GM12878 (cell line): Measurements from ENCODE around the gene MYNN. TPM values are rescaled to one million over a fixed set of nuclear protein-coding genes. Genes with fewer than 3 reads are reported as not detected.

Source experiments
- polyA plus RNA-seq, 11 experiments: library from polyadenylated mRNA; depleted of rRNA in 4 of 11; unstranded in 6 of 11; stranded (reverse) in 5 of 11; fragments of >200 nt; fragmentation: Nextera tagmentation in 4 of 11; fragmentation: Illumina TruSeq in 1 of 11; extraction: Ambion mirVana in 4 of 11; extraction: Trizol in 1 of 11; gene quantifications; 1 replicate in 1 of 11; 2 replicates in 10 of 11; pipeline versions ENCODE4 v1.2.1 to v1.2.3, GENCODE V29; 2011 to 2016; ENCODE audit warnings: inconsistent platforms in 2 of 11, missing spikeins in 2 of 11, low read depth in 1 of 11
- total RNA-seq, 4 experiments: library from RNA; depleted of rRNA in 3 of 4; stranded (reverse); fragments of >200 nt in 3 of 4; fragmentation: Illumina TruSeq in 1 of 4; extraction: Trizol in 1 of 4; gene quantifications; 2 replicates each; pipeline versions ENCODE4 v1.2.1 to v1.2.3, GENCODE V29; 2013 to 2021

The MYNN gene
- total and polyA plus RNA-seq, 10 of the 15 experiments (the other 5 are each of a cell fraction or from before 2014, with no cell fraction given): 8.8 to 20.5 (median 15.8) TPM

Other genes with a start within 250 kb of the MYNN start
Only the 7 nearest of the 8 such genes appear.
- gene MECOM, start 109.7 kb upstream of the MYNN start, total RNA-seq (2014; rRNA removed): not detected in 2 replicates
- gene MECOM, start 109.7 kb upstream of the MYNN start, total RNA-seq (2014; rRNA removed; fragmentation: Illumina TruSeq; extraction: Trizol): not detected in 2 replicates
- gene MECOM, start 109.7 kb upstream of the MYNN start, total RNA-seq (2021): 0.03 and 0.13 TPM in 2 replicates
- gene MECOM, start 109.7 kb upstream of the MYNN start, polyA plus RNA-seq (2011; rRNA removed): not detected in 2 replicates
- gene MECOM, start 109.7 kb upstream of the MYNN start, polyA plus RNA-seq (2014; fragmentation: Illumina TruSeq; extraction: Trizol): not detected in 2 replicates
- gene MECOM, start 109.7 kb upstream of the MYNN start, polyA plus RNA-seq (2014; fragmentation: Nextera tagmentation; extraction: Ambion mirVana): not detected
- gene MECOM, start 109.7 kb upstream of the MYNN start, polyA plus RNA-seq (2014; rRNA removed): not detected in 2 replicates
- not detected for gene MECOM, start 109.7 kb upstream of the MYNN start, polyA plus RNA-seq (2016; fragmentation: Nextera tagmentation; extraction: Ambion mirVana)
- gene TERC, start 8.3 kb upstream of the MYNN start, total RNA-seq (2014; rRNA removed): 119 and 125 TPM in 2 replicates
- 15.0 and 18.3 TPM in 2 replicates for gene TERC, start 8.3 kb upstream of the MYNN start, total RNA-seq (2014; rRNA removed; fragmentation: Illumina TruSeq; extraction: Trizol)
- 11.1 and 13.7 TPM in 2 replicates for gene TERC, start 8.3 kb upstream of the MYNN start, total RNA-seq (2021)
- 0.43 TPM in 1 of 2 replicates, not detected in the other for gene TERC, start 8.3 kb upstream of the MYNN start, polyA plus RNA-seq (2011; rRNA removed)
- not detected in 2 replicates for gene TERC, start 8.3 kb upstream of the MYNN start, polyA plus RNA-seq (2014; fragmentation: Illumina TruSeq; extraction: Trizol)
- not detected for gene TERC, start 8.3 kb upstream of the MYNN start, polyA plus RNA-seq (2014; fragmentation: Nextera tagmentation; extraction: Ambion mirVana)
- 0.62 TPM in 1 of 2 replicates, not detected in the other for gene TERC, start 8.3 kb upstream of the MYNN start, polyA plus RNA-seq (2014; rRNA removed)
- 1 to 10 TPM in 1 of 2 experiments, under 1 TPM in 1; 0.59 to 1.3 TPM for gene TERC, start 8.3 kb upstream of the MYNN start, polyA plus RNA-seq (2016; fragmentation: Nextera tagmentation; extraction: Ambion mirVana)
- 0.11 TPM in 1 of 2 replicates, not detected in the other for gene ACTRT3, start 3.8 kb upstream of the MYNN start, total RNA-seq (2014; rRNA removed)
- gene ACTRT3, start 3.8 kb upstream of the MYNN start, total RNA-seq (2014; rRNA removed; fragmentation: Illumina TruSeq; extraction: Trizol): 0.09 and 0.14 TPM in 2 replicates
- 0.11 and 0.31 TPM in 2 replicates for gene ACTRT3, start 3.8 kb upstream of the MYNN start, total RNA-seq (2021)
- 0.04 and 0.05 TPM in 2 replicates for gene ACTRT3, start 3.8 kb upstream of the MYNN start, polyA plus RNA-seq (2011; rRNA removed)
- gene ACTRT3, start 3.8 kb upstream of the MYNN start, polyA plus RNA-seq (2014; fragmentation: Illumina TruSeq; extraction: Trizol): 0.09 and 0.14 TPM in 2 replicates
- gene ACTRT3, start 3.8 kb upstream of the MYNN start, polyA plus RNA-seq (2014; fragmentation: Nextera tagmentation; extraction: Ambion mirVana): under 1 TPM in 1 of 2 experiments, not detected in 1; 0.02 TPM
- gene ACTRT3, start 3.8 kb upstream of the MYNN start, polyA plus RNA-seq (2014; rRNA removed): 0.15 and 0.22 TPM in 2 replicates
- gene ACTRT3, start 3.8 kb upstream of the MYNN start, polyA plus RNA-seq (2016; fragmentation: Nextera tagmentation; extraction: Ambion mirVana): under 1 TPM; 0.24 to 0.58 TPM
- 0.06 and 0.22 TPM in 2 replicates for gene LRRIQ4, start 39.5 kb downstream of the MYNN start, total RNA-seq (2014; rRNA removed)
- 0.09 and 0.13 TPM in 2 replicates for gene LRRIQ4, start 39.5 kb downstream of the MYNN start, total RNA-seq (2014; rRNA removed; fragmentation: Illumina TruSeq; extraction: Trizol)
- 0.15 and 0.21 TPM in 2 replicates for gene LRRIQ4, start 39.5 kb downstream of the MYNN start, total RNA-seq (2021)
- gene LRRIQ4, start 39.5 kb downstream of the MYNN start, polyA plus RNA-seq (2011; rRNA removed): 0.04 TPM in 1 of 2 replicates, not detected in the other
- 0.12 TPM in 1 of 2 replicates, not detected in the other for gene LRRIQ4, start 39.5 kb downstream of the MYNN start, polyA plus RNA-seq (2014; fragmentation: Illumina TruSeq; extraction: Trizol)
- gene LRRIQ4, start 39.5 kb downstream of the MYNN start, polyA plus RNA-seq (2014; fragmentation: Nextera tagmentation; extraction: Ambion mirVana): not detected
- gene LRRIQ4, start 39.5 kb downstream of the MYNN start, polyA plus RNA-seq (2014; rRNA removed): 0.14 TPM in 1 of 2 replicates, not detected in the other
- gene LRRIQ4, start 39.5 kb downstream of the MYNN start, polyA plus RNA-seq (2016; fragmentation: Nextera tagmentation; extraction: Ambion mirVana): under 1 TPM; 0.20 to 0.21 TPM
- 1.5 and 2.4 TPM in 2 replicates for gene LRRC34, start 39.5 kb downstream of the MYNN start, total RNA-seq (2014; rRNA removed)
- gene LRRC34, start 39.5 kb downstream of the MYNN start, total RNA-seq (2014; rRNA removed; fragmentation: Illumina TruSeq; extraction: Trizol): 2.0 and 2.3 TPM in 2 replicates
- gene LRRC34, start 39.5 kb downstream of the MYNN start, total RNA-seq (2021): 0.97 and 1.5 TPM in 2 replicates
- 0.24 and 0.71 TPM in 2 replicates for gene LRRC34, start 39.5 kb downstream of the MYNN start, polyA plus RNA-seq (2011; rRNA removed)
- 0.71 and 2.3 TPM in 2 replicates for gene LRRC34, start 39.5 kb downstream of the MYNN start, polyA plus RNA-seq (2014; fragmentation: Illumina TruSeq; extraction: Trizol)
- gene LRRC34, start 39.5 kb downstream of the MYNN start, polyA plus RNA-seq (2014; fragmentation: Nextera tagmentation; extraction: Ambion mirVana): 1 to 10 TPM in 1 of 2 experiments, under 1 TPM in 1; 0.34 to 1.4 TPM
- 1.5 and 2.8 TPM in 2 replicates for gene LRRC34, start 39.5 kb downstream of the MYNN start, polyA plus RNA-seq (2014; rRNA removed)
- gene LRRC34, start 39.5 kb downstream of the MYNN start, polyA plus RNA-seq (2016; fragmentation: Nextera tagmentation; extraction: Ambion mirVana): 1 to 10 TPM; 3.4 to 3.7 TPM
- 0.11 TPM in 1 of 2 replicates, not detected in the other for gene LRRC31, start 96.5 kb downstream of the MYNN start, total RNA-seq (2014; rRNA removed)
- gene LRRC31, start 96.5 kb downstream of the MYNN start, total RNA-seq (2014; rRNA removed; fragmentation: Illumina TruSeq; extraction: Trizol): not detected in 2 replicates
- not detected in 2 replicates for gene LRRC31, start 96.5 kb downstream of the MYNN start, total RNA-seq (2021)
- not detected in 2 replicates for gene LRRC31, start 96.5 kb downstream of the MYNN start, polyA plus RNA-seq (2011; rRNA removed)
- 0.06 TPM in 1 of 2 replicates, not detected in the other for gene LRRC31, start 96.5 kb downstream of the MYNN start, polyA plus RNA-seq (2014; fragmentation: Illumina TruSeq; extraction: Trizol)
- under 1 TPM; 0.04 to 0.06 TPM for gene LRRC31, start 96.5 kb downstream of the MYNN start, polyA plus RNA-seq (2014; fragmentation: Nextera tagmentation; extraction: Ambion mirVana)
- not detected in 2 replicates for gene LRRC31, start 96.5 kb downstream of the MYNN start, polyA plus RNA-seq (2014; rRNA removed)
- gene LRRC31, start 96.5 kb downstream of the MYNN start, polyA plus RNA-seq (2016; fragmentation: Nextera tagmentation; extraction: Ambion mirVana): not detected
- 0.11 TPM in 1 of 2 replicates, not detected in the other for gene SAMD7, start 138.2 kb downstream of the MYNN start, total RNA-seq (2014; rRNA removed)
- gene SAMD7, start 138.2 kb downstream of the MYNN start, total RNA-seq (2014; rRNA removed; fragmentation: Illumina TruSeq; extraction: Trizol): 0.04 and 0.05 TPM in 2 replicates
- gene SAMD7, start 138.2 kb downstream of the MYNN start, total RNA-seq (2021): not detected in 2 replicates
- gene SAMD7, start 138.2 kb downstream of the MYNN start, polyA plus RNA-seq (2011; rRNA removed): not detected in 2 replicates
- 0.07 TPM in 1 of 2 replicates, not detected in the other for gene SAMD7, start 138.2 kb downstream of the MYNN start, polyA plus RNA-seq (2014; fragmentation: Illumina TruSeq; extraction: Trizol)
- gene SAMD7, start 138.2 kb downstream of the MYNN start, polyA plus RNA-seq (2014; fragmentation: Nextera tagmentation; extraction: Ambion mirVana): under 1 TPM; 0.04 to 0.11 TPM
- 0.03 and 0.10 TPM in 2 replicates for gene SAMD7, start 138.2 kb downstream of the MYNN start, polyA plus RNA-seq (2014; rRNA removed)
- under 1 TPM in 1 of 2 experiments, not detected in 1; 0.11 TPM for gene SAMD7, start 138.2 kb downstream of the MYNN start, polyA plus RNA-seq (2016; fragmentation: Nextera tagmentation; extraction: Ambion mirVana)